ENCODE measurements around the gene BEGAIN.

DNA sequence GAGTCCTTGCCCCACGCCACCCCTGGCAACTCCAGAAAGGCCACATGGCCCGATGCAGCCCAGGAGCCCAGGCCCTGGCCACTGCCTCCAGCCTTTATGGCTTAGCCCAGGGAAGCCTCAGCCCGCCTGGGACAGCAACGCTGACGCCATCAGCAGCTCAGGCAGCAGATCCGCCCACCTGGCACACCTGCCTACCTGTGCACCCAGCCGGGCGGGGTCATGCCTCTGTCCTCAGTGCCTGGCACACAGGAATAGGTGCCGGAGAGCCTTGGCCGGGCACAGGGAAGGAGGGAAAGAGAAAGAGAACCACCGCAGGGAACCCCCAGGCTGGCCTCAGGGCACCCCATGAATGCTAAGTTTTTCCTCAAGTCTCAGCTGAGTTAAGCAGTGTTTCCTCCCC, 21.1 kb downstream of the BEGAIN start:
- TF ChIP-seq, protein P1, sequence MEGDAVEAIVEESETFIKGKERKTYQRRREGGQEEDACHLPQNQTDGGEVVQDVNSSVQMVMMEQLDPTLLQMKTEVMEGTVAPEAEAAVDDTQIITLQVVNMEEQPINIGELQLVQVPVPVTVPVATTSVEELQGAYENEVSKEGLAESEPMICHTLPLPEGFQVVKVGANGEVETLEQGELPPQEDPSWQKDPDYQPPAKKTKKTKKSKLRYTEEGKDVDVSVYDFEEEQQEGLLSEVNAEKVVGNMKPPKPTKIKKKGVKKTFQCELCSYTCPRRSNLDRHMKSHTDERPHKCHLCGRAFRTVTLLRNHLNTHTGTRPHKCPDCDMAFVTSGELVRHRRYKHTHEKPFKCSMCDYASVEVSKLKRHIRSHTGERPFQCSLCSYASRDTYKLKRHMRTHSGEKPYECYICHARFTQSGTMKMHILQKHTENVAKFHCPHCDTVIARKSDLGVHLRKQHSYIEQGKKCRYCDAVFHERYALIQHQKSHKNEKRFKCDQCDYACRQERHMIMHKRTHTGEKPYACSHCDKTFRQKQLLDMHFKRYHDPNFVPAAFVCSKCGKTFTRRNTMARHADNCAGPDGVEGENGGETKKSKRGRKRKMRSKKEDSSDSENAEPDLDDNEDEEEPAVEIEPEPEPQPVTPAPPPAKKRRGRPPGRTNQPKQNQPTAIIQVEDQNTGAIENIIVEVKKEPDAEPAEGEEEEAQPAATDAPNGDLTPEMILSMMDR (IDR thresholded peaks at IDR 0.05): no peak
- no peak for TF ChIP-seq POLR2A (IDR thresholded peaks at IDR 0.05)

Measured in heart left ventricle (tissue), 13 donors.